ENCODE measurements around the gene POLN.
A peak's percentile ranks its signal among the peaks of the same experiment; 100 is the strongest.
"Not testable (repeated sequence)": the region's sequence is repeated elsewhere in the genome, so short reads cannot be mapped to it uniquely, and the experiment has no call there.

Gene POLN

DNA sequence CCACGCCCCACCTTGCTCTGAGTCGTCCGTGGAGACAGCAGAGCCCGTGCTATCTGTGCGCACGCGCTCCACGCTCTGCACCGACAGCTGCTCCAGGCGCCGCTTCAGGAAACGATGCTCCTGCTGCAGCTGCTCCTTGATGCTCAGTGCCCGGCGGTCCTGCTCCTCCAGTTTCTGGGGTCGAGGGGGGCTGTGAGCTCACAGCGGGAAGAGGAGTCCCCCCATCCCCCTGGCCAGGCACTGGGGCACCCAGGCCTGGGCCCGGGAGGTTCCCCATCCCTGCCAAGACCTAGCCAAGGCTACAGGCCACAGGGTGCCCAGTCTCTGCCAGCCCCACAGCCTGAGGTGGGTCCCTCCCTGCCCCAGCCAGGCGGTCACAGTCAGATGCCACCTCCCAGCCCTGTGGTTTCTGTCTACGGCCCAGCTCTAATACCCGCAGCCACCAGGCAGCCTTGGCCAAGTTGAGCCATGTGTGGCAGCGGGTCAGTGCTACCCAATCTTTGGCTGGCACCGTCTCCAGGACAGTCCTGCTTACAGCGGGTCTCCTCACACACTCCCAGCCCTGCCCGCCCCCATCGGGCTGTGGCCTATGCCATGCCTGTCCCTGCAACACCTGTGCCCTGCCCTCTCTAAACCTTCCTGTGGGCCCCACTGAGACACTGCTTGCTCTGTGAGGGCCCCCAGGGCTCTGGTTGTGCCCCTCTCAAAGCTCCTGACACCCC lies 9.3 kb upstream of the POLN start:
- DNase-seq (peak; percentile 3), ATAC-seq (no peak)

- DNase-seq = peak; percentile 2
Measured at GRCh38 chr4:2250357-2251072, 8.6 kb upstream of the POLN start.

GRCh38 chr4:2249526-2250356 lies 7.8 kb upstream of the POLN start:
- DNase-seq = peak; percentile 1
- ATAC-seq = no peak

More at GRCh38 chr4:2250357-2251072, 8.6 kb upstream of the POLN start:
- no peak for ATAC-seq

GRCh38 chr4:2248821-2249261 lies 6.9 kb upstream of the POLN start:
- ATAC-seq = no peak
- DNase-seq = no peak

DNA sequence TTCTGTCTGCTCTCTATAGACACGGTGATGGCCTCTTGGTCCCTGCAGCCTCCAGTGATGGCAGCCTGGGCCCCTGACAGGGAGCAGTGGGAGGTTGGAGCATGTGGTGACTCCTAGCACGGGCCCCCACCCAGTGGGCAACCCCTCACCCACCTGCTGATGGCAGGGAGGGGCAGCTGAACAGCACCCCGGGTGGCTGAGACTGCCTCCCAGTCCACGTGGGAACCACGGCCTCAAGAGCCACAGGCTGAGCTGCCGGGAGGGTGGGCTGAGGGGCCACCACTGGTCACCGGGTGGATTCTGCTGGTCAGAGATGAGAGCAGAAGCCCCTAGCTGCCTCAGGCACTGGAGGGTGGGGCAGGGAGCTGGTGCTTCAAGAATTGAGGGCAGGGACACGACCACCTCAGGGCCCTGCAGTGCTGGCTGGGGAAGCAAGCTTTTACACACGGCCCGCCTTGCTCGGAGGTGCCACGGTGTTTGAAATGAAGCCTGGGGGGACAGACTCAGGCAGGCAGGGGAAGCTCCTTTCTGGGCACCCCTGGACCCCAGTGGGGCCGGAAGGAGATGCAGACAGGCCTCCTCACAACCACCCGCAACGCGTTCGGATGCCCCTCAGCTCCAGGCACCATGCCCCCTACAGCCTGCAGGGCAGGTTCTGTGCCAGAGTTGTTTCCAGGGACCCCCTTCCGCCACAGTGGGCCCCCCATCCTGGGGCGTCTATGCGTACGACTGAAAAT lies 6.3 kb upstream of the POLN start:
- peak; percentile 2 for DNase-seq
- no peak for ATAC-seq

- ATAC-seq (no peak), DNase-seq (no peak)
Measured at GRCh38 chr4:2247128-2248043, 5.5 kb upstream of the POLN start.

DNA sequence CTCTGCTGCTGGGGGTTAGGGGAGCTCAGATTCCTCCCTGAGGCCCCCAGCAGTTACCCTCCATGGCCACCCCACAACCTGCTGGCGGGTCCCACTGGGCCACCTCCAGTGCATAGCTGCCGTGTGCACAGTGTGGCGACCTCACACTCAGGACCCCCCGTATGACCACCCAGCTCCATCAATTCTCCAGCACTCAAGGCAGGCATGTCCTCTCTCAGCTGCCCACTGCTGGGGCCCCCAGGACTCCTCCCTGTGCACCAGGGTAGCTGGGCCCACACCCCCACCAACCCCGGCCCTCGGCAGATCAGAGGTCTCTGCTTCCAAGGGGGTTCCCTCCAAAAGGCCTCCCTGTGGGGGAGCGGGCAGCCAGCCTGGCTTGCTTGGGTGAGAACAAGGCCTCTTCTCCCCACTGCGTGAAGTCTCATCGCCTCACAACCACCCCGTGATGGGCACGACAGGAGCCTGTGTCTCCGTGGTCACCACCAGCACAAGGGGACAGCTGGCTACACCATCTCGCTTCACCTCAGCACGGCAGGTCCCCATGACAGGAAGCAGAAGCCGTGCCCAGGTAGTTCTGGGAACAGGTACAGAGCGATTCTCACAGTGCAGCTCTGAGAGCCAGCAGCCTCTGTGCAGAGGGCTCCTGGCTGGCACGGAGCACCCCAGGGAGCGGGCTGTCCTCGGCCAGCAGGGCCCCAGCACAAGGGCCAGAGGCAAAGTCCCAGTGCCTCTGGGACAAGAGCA lies 4.6 kb upstream of the POLN start:
- peak; percentile 2 for DNase-seq
- no peak for ATAC-seq

DNA sequence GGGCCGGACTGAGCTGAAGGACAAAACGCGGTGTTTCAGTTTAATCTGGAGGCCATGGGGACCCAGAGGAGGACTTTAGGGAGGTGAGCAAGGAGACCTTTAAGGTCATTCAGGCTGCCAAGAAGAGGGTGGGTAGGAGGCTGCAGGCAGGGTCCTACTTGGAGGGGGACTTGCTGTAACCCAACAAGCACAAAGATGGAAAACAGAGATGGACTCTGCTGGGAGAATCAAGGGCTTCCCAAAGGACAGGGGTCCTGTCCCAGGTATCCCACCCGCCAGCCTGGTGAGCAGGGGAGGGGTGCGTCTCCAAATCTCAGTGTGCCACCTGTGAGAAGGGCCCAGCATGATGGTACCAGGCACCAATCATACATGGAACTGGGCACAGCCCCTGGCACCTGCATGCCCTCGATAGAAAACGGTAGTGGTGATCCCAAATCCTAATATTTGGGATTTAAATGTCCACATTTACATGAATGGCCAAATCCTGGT lies 3.9 kb upstream of the POLN start:
- ATAC-seq (no peak), DNase-seq (no peak)

DNA sequence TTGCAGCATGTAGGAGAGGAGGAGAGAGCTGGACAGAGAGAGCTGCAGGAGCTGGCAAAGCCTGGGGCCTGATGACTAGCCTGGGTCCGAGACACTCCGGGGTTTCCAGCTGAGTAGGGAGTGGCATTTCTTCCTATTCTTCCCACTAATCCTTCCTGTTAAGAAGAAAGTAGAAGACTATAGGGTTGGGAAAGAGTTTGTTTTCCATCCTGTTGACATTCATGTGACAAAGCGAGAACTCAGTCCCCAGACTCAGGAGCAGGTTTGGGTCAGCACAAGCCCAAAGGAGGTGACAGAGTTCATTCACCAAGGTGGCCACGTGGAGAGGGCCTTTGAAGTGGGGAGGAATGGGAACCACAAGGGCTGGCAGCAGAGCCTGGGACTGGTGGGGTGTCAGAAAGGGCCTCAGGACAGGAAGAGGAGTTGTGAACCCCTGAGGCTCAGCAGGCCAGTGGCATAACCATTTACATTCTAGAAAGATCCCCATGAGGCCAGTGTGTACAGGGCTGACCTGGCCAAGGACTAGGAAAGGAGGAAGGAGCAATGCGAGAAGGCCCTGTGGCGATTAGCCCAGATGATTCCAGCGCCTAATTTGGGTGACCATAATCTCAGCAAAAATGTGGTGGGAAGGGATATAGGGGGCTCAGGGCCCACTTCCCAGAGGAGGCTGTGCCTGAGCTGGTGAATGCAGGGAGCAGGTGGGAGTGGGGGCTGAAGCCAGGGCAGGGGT lies 3.3 kb upstream of the POLN start:
- DNase-seq (no peak), ATAC-seq (no peak)

DNA sequence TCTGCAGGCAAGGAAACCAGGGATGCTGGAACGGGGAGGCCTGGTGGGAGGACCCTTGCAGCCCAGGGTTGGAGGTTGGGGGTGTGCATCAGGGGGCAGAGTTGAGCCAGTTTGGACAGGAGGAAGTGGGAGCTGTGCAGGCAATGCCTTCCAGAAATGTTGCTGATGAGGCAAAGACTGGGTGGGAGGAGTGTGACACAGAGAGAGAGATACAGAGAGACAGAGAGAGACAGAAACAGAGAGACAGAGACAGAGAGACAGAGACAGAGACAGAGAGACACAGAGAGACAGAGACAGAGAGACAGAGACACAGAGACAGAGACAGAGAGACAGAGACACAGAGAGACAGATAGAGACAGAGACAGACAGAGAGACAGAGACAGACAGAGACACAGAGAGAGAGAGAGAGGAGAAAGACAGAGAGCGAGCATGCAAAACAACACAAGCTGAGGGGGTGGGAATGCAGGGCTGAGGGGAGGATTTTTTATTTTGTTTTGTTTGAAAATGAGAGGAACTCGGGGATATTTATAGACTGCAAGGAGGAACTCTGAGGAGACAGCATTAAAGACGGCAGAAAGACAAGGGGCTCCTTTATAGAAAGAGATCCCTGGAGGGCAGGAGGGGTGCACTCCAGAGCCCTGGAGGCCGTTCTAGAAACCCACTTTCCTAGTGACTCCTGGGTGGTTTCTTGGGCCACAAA lies 1.9 kb upstream of the POLN start:
- ATAC-seq = no peak
- DNase-seq = no peak

DNA sequence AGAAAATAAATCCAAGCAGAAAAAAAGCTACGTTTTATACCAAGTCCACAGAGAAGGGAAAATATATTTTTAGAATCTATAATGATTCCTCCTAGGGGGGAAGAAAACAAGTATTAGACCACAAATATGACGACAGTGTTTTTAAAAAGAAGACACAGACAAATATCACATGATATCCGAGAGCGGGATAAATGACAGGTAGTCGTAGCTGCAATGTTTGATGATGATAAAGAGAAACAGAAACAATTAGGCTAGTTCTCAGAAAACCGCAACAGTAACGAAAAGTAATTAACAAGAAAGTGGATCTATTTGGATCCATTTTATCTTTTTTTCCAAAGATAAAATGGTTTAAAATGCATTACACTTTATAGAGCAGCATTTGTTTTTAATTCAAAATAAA lies 918 bp downstream of the POLN start:
- ATAC-seq (no peak), DNase-seq (no peak)

DNA sequence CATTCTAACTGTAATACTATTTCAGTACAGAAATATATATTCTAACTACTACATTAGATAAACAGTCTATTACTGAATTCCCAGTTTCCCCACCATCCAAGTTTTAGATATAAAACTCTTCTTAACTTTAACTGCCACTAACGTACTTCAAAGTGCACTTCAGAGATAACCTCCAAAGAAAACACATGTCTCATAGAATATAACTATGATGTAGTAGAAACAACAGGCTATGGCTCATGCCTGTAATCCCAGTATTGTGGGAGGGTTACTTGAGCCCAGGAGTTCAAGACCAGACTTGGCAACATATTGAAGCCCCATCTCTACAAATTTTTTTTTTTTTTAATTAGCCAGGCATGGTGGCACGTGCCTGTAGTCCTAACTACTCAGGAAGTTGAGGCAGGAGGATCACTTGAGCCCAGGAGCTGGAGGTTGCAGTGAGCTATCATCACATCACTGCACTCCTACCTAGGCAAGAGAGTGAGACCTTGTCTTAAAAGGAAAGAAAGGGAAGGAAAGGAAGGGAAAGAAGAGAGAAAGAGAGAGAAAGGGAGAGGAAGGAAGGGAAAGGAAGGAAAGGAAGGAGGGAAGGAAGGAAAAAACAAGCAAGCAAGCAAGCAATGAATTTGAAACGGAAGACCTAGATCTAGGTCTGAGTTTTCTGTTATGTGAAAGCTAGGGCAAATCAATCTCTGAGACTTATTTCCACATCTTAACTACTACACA lies 4.8 kb downstream of the POLN start:
- ATAC-seq = no peak
- no peak for DNase-seq

GRCh38 chr4:2231082-2231481 lies 10.8 kb downstream of the POLN start:
- no peak for DNase-seq
- no peak for ATAC-seq

DNA sequence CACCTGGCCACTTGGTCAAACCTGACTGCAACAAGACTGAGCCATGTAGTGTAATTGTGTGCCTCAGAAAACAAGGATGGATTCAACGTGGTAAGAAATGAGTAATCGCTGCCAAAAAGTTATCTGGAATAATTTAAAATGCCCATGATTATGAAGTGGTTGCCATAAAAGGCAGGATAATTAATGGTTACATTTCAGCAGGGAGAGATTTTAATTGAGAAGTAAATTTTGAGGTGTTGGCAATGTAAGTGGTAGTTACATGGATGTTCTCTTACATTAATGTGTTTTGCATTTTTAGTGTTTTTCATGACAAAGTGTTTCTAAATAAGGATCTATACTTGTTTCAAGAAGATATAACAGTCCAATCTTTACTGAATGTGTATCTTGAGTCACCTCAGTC lies 15.7 kb downstream of the POLN start:
- DNase-seq (no peak), ATAC-seq (no peak)

DNA sequence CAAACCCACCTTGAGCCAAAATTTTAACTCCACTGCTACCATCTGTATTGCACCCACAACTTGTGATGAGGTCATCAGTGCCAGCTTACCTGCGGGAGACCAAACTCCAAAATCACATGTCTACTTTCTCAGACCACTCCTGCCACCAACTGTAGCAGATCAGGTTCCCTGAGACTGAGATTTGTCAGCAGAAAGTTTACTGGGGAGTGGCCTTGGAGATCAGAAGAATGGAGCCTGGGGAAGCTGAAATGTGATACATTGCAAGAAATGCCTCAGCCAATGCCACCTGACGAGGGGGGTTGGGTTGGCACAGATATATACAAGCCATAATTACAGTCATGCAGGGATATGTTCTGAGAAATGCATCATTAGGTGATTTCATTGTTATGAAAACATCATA lies 19.1 kb downstream of the POLN start:
- no peak for DNase-seq
- ATAC-seq = no peak

DNA sequence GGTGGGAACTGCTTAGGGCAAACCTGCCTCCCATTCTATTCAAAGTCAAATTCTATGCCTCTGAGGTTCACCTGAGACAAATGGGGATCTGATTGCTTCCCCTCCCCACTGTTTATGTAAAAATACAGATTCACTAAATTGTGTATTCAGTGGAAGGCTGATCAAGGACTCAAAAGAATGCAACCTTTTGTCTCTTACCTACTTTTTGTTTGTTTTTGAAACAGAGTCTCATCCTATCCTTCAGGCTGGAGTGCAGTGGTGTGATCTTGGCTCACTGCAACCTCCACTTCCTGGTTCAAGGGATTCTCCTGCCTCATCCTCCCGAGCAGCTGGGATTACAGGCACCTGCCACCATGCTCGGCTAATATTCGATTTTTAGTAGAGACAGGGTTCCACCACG lies 20.5 kb downstream of the POLN start:
- not testable (repeated sequence) for ATAC-seq, DNase-seq

DNA sequence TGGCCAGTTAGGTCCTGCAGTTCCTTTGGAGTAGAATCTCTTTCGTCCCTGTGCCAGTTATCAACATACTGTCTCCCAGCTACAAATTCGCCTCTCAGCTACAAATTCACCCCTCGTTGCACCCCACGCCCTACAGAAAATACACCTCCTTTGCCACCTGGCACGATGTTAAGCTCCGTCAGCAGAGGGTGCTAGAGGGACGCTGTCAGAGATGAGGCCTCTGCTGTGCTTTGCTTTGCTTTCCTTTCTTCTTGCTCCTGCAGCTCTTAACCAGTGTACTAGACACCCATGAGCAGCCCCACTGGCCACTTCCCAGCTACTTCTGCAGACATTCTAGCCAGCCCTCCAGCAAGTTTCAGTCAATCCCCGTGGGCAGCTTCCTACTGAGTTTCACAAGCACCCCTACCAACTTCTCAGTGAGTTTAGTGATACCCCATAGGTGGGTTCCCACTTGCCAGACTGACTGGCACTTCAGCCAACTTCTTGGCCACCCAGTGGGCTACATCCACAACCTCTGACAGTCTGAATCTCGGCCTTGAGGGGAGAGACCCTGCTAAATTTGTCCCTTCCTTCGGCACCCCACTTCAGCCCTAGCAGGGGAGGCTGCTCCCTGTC lies 21.8 kb downstream of the POLN start:
- peak; percentile 86 for ATAC-seq
- DNase-seq = peak; percentile 84
